Keratinocyte (primary cell): ENCODE measurements around the gene MYLIP. TPM values are rescaled to one million over a fixed set of nuclear protein-coding genes. Genes with fewer than 3 reads are reported as not detected.

ENCODE experiments used
- DNase-seq: peaks from one replicate; pipeline ENCODE4 v3.0.0-alpha.2; 2011; ENCODE audit warnings: low read depth, missing footprints, low spot score
- FAIRE-seq: peaks from 2 replicates; lab custom pipeline; 2011; peaks lifted over from hg19 to GRCh38; lab: Jason Lieb, UNC
- H2AFZ ChIP-seq: 2 replicates; pipeline ENCODE4 v1.6.0; 2012; ENCODE audit warnings: low read length, control low read depth, inconsistent platforms; ENCODE audit not compliant: control insufficient read depth
- H3K27ac ChIP-seq: 2 replicates; pipeline ENCODE4 v1.5.1; 2011; ENCODE audit warnings: low read length; ENCODE audit not compliant: control insufficient read depth, insufficient read depth
- H3K27me3 ChIP-seq: 3 replicates; pipeline ENCODE4 v1.6.0; 2011; ENCODE audit warnings: low read length; ENCODE audit not compliant: control insufficient read depth, insufficient read depth; ENCODE audit errors: extremely low read depth
- H3K36me3 ChIP-seq, 2 experiments: 2 replicates in 1 of 2; 3 replicates in 1 of 2; pipeline ENCODE4 v1.5.1; 2011; ENCODE audit warnings: low read length in 2 of 2, mild to moderate bottlenecking in 1 of 2; ENCODE audit not compliant: control insufficient read depth in 2 of 2, insufficient read depth in 2 of 2; ENCODE audit errors: extremely low read depth in 1 of 2
- H3K4me1 ChIP-seq: 3 replicates; pipeline ENCODE4 v1.5.1; 2011; ENCODE audit warnings: low read length; ENCODE audit not compliant: control insufficient read depth, insufficient read depth; ENCODE audit errors: extremely low read depth
- H3K4me2 ChIP-seq: 3 replicates; pipeline ENCODE4 v1.6.0; 2011; ENCODE audit warnings: low read depth, low read length; ENCODE audit not compliant: control insufficient read depth, insufficient read depth; ENCODE audit errors: extremely low read depth
- H3K4me3 ChIP-seq, 3 experiments: fragments of 200-600 bp in 1 of 3; sonication (generic) in 1 of 3; 2 replicates in 2 of 3; 3 replicates in 1 of 3; pipeline ENCODE4 v1.5.1; 2011 to 2016; ENCODE audit warnings: low read length in 3 of 3, mild to moderate bottlenecking in 3 of 3, control low read depth in 2 of 3, inconsistent platforms in 1 of 3, low read depth in 1 of 3, mixed read lengths in 1 of 3, mixed run types in 1 of 3, moderate library complexity in 1 of 3; ENCODE audit not compliant: control insufficient read depth in 2 of 3, insufficient read depth in 2 of 3; ENCODE audit errors: extremely low read depth in 1 of 3
- H3K79me2 ChIP-seq: 2 replicates; pipeline ENCODE4 v1.6.0; 2012; ENCODE audit warnings: low read length; ENCODE audit not compliant: control insufficient read depth, insufficient read depth
- H3K9ac ChIP-seq: 3 replicates; pipeline ENCODE4 v1.6.0; 2011; ENCODE audit warnings: low read length; ENCODE audit not compliant: control insufficient read depth, insufficient read depth; ENCODE audit errors: extremely low read depth
- H3K9me1 ChIP-seq: 3 replicates; pipeline ENCODE4 v1.6.0; 2011; ENCODE audit warnings: low read length; ENCODE audit not compliant: control insufficient read depth, insufficient read depth; ENCODE audit errors: extremely low read depth
- H3K9me3 ChIP-seq: 2 replicates; pipeline ENCODE4 v1.5.1; 2012; ENCODE audit warnings: low read depth, low read length; ENCODE audit not compliant: control insufficient read depth
- H4K20me1 ChIP-seq: 3 replicates; pipeline ENCODE4 v1.6.0; 2011; ENCODE audit warnings: low read length; ENCODE audit not compliant: control insufficient read depth, insufficient read depth; ENCODE audit errors: extremely low read depth
- EZH2 ChIP-seq: IDR thresholded peaks from one replicate; pipeline ENCODE4 v1.6.1; 2012; ENCODE audit warnings: inconsistent platforms, mild to moderate bottlenecking, low read length, moderate library complexity
- dilution Hi-C: fragments of 300-500 bp; cut with MboI; formaldehyde crosslinking; loops from one replicate; pipeline ENCODE4 v1.7.0; 2020; ENCODE audit warnings: low sequenced_read_pairs; ENCODE audit not compliant: extremely low pct_ligation_motif_present
- polyA plus RNA-seq, 5 experiments: library from polyadenylated mRNA; depleted of rRNA in 3 of 5; stranded (reverse) in 3 of 5; stranded (forward) in 1 of 5; unstranded in 1 of 5; fragments of >200 nt; gene quantifications; 1 replicate in 1 of 5; 2 replicates in 3 of 5; 3 replicates in 1 of 5; pipeline versions ENCODE4 v1.2.1 to v1.2.3, GENCODE V29; 2011 to 2012; ENCODE audit warnings: missing spikeins in 2 of 5, low read depth in 1 of 5, low replicate concordance in 1 of 5
- TF ChIP-seq, protein P1 (sequence below), 3 experiments: IDR thresholded peaks in 1 of 3; conservative IDR thresholded peaks in 1 of 3; optimal IDR thresholded peaks in 1 of 3; 2 replicates in 2 of 3; 3 replicates in 1 of 3; pipeline versions ENCODE3 to v1.5.1; 2011; ENCODE audit warnings: low read length in 3 of 3, mild to moderate bottlenecking in 3 of 3, moderate library complexity in 2 of 3, control low read depth in 1 of 3, inconsistent platforms in 1 of 3; ENCODE audit not compliant: insufficient read depth in 2 of 3; ENCODE audit errors: extremely low read depth in 1 of 3

MYLIP gene
- polyA plus RNA-seq, 1 donor (not counting 4 experiments of a cell fraction or from before 2014, with no cell fraction given), result 5.8 TPM

DNA sequence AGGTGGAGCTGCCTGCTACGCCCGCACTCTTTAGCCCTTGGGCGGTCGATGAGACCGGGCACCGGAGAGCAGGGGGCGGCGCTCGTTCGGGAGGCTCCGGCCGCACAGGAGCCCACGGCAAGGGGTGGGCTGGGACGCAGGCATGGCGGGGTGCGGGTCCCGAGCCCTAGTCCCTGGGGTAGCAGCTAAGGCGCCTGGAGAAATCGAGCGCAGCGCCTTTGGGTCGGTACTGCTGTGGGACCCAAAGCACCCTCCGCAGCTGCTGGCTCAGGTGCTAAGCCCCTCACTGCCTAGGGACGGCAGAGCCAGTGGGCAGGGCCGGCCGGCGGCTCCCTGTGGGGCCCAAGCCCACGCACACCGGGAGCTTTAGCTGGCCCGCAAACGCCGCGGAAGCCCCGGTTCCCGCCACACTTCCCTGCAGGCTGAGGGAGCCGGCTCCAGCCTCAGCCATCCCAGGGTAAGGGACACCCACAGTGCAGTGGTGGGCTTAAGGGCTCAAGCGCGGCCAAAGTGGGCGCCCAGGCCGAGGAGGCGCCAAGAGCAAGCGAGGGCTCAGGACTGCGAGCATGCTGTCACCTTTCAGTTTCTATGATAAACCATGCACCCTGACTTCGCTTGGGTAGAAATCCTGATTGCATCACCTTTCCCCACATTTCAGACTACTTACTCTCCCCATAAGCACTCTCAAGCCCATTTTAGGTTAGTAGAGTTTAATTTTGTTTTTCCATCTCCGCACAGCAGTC is 52.0 kb downstream of the MYLIP start:
- Histone ChIP-seq H4K20me1 (no peaks in the 10 kb centered on the region), H2AFZ (no peak overlapping the region), H3K36me3 (no peaks in the 10 kb centered on the region), H3K9me1 (no peaks in the 10 kb centered on the region), H3K9ac (no peak overlapping the region), H3K4me2 (no peak overlapping the region), H3K27me3 (peaks cover 3% of the 10 kb centered on the region), H3K4me3 (no peak overlapping the region), H3K79me2 (no peaks in the 10 kb centered on the region), H3K9me3 (no peaks in the 10 kb centered on the region), H3K27ac (no peak overlapping the region), H3K4me1 (no peaks in the 10 kb centered on the region)
- TF ChIP-seq, protein P1, sequence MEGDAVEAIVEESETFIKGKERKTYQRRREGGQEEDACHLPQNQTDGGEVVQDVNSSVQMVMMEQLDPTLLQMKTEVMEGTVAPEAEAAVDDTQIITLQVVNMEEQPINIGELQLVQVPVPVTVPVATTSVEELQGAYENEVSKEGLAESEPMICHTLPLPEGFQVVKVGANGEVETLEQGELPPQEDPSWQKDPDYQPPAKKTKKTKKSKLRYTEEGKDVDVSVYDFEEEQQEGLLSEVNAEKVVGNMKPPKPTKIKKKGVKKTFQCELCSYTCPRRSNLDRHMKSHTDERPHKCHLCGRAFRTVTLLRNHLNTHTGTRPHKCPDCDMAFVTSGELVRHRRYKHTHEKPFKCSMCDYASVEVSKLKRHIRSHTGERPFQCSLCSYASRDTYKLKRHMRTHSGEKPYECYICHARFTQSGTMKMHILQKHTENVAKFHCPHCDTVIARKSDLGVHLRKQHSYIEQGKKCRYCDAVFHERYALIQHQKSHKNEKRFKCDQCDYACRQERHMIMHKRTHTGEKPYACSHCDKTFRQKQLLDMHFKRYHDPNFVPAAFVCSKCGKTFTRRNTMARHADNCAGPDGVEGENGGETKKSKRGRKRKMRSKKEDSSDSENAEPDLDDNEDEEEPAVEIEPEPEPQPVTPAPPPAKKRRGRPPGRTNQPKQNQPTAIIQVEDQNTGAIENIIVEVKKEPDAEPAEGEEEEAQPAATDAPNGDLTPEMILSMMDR (optimal IDR thresholded peaks at IDR 0.05 in 1 of 3, IDR thresholded peaks at IDR 0.05 in 1 of 3, conservative IDR thresholded peaks at IDR 0.05 in 1 of 3; ENCODE audit: extremely low read depth in 1 of 3, insufficient read depth in 2 of 3, low read length in 3 of 3), result no peak
- no peak for TF ChIP-seq EZH2
- no peak for DNase-seq
- dilution Hi-C loops, result loop anchor here (25.0 kb wide), 1 partner anchor 494 kb away; no protein-coding TSS in a partner anchor
- no peak for FAIRE-seq

DNA sequence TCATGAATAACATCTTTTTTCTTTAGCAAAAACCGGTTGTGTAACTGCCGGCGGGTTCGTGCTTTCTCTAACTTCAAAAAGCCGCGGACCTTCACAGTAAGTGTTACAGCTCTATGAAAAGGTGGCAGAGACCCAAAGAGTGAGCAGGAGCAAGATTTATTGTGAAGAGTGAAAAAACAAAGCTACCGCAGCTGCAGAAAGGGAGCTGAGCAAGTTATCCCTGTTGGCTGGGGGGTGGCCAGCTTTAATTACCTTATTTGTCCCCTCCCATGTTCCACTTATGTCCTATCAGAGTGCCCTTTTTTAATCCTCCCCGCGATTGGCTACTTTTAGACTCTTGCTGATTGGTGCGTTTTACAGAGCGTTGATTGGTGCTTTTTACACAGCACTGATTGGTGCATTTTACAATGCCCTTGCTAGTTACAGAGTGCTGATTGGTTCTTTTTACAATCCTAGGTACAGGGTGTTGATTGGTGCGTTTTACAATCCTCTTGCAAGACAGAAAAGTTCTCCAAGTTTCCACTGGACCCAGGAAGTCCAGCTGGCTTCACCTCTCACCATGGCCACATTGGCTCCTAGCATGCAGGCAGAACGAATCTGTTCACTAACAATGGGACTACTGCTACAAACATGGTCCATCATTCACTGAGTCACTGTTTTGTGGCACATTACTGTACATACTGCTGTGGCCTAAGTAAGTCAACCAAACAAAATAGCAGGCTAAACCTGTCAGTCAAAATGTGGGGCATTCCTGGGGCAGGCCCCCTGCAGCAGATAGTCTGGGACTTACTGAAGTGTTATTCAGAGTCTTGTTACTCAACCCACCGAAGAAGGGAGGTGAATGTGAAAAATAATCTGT is 52.8 kb downstream of the MYLIP start:
- no peak overlapping the region for H2AFZ ChIP-seq
- no peaks in the 10 kb centered on the region for H3K9me1 ChIP-seq
- H3K9ac ChIP-seq, result no peak overlapping the region
- DNase-seq (no peak), FAIRE-seq (no peak)
- no peaks in the 10 kb centered on the region for H3K9me3 ChIP-seq
- H3K4me3 ChIP-seq, result no peak overlapping the region
- dilution Hi-C loops, result loop anchor here (25.0 kb wide), 1 partner anchor 494 kb away; no protein-coding TSS in a partner anchor
- no peaks in the 10 kb centered on the region for H3K4me1 ChIP-seq
- H3K79me2 ChIP-seq, result no peaks in the 10 kb centered on the region
- H3K36me3 ChIP-seq, result no peaks in the 10 kb centered on the region
- no peak overlapping the region for H3K27ac ChIP-seq
- peaks cover 3% of the 10 kb centered on the region for H3K27me3 ChIP-seq
- H3K4me2 ChIP-seq, result no peak overlapping the region
- TF ChIP-seq, protein P1 (optimal IDR thresholded peaks at IDR 0.05 in 1 of 3, IDR thresholded peaks at IDR 0.05 in 1 of 3, conservative IDR thresholded peaks at IDR 0.05 in 1 of 3; ENCODE audit: extremely low read depth in 1 of 3, insufficient read depth in 2 of 3, low read length in 3 of 3), result no peak
- no peaks in the 10 kb centered on the region for H4K20me1 ChIP-seq
